K562 (cell line): ENCODE data around the gene ZNF366. TPM values are rescaled to one million over a fixed set of nuclear protein-coding genes. Genes with fewer than 3 reads are reported as not detected.

Source experiments
- ATAC-seq: fragments of 200-7000 bp; cut with Tn5 transposase; 3 replicates; pipeline ENCODE4 v1.9.1; 2020; ENCODE audit warnings: moderate library complexity
- BruUV-seq: library from RNA; stranded (reverse); fragments of 400-500 nt; replicated peaks from 2 replicates; lab custom pipeline; 2021; lab: Mats Ljungman, UMichigan
- CTCF ChIA-PET: fragments of 300-600 bp; formaldehyde crosslinking; extraction: SDS; loops from one replicate; lab custom pipeline; 2021; ENCODE audit warnings: low intra/inter-chr PET ratio; lab: Yijun Ruan, JAX
- POLR2A ChIA-PET: fragments of 300-600, 350-650 bp; sonication (Branson Sonifier 250); formaldehyde crosslinking; extraction: SDS; loops from one replicate; lab custom pipeline; 2021; ENCODE audit warnings: antibody characterized with exemption, inconsistent platforms; lab: Yijun Ruan, JAX
- DNase-seq, 4 experiments: peaks; one replicate each; pipeline versions ENCODE4 v3.0.0 to v3.0.0-alpha.2; 2011 to 2018; ENCODE audit warnings: low spot score in 3 of 4, mixed read lengths in 3 of 4; ENCODE audit errors: extremely low read depth in 1 of 4
- FAIRE-seq: peaks from 2 replicates; lab custom pipeline; 2011; peaks lifted over from hg19 to GRCh38; lab: Jason Lieb, UNC
- H2AFZ ChIP-seq: 2 replicates; pipeline ENCODE4 v1.6.0; 2011; ENCODE audit warnings: low read depth, low read length, control low read depth, inconsistent platforms
- H3K27ac ChIP-seq: fragments of 200-600 bp; 3 replicates; pipeline ENCODE4 v1.8.0; 2011; ENCODE audit warnings: low read depth, mild to moderate bottlenecking, control low read depth, inconsistent platforms, low read length, moderate library complexity, mixed read lengths; ENCODE audit errors: extremely low read depth
- H3K27me3 ChIP-seq, 2 experiments: fragments of 300-600 bp in 1 of 2; 2 replicates in 1 of 2; 3 replicates in 1 of 2; pipeline versions ENCODE4 v1.6.0 to v1.8.0; 2011; ENCODE audit warnings: inconsistent platforms in 2 of 2, low read length in 2 of 2, mild to moderate bottlenecking in 1 of 2, mixed read lengths in 1 of 2, moderate library complexity in 1 of 2; ENCODE audit not compliant: control insufficient read depth in 2 of 2, insufficient read depth in 2 of 2
- H3K36me3 ChIP-seq: fragments of 300-600 bp; 3 replicates; pipeline ENCODE4 v1.8.0; 2011; ENCODE audit warnings: mild to moderate bottlenecking, low read length, inconsistent platforms; ENCODE audit not compliant: control insufficient read depth, insufficient read depth
- H3K4me1 ChIP-seq, 2 experiments: fragments of 200-600 bp in 1 of 2; replicated peaks in 1 of 2; 2 replicates in 1 of 2; 3 replicates in 1 of 2; pipeline versions ENCODE4 v1.5.1 to v1.8.0; 2011; ENCODE audit warnings: inconsistent platforms in 2 of 2, low read length in 2 of 2, mild to moderate bottlenecking in 1 of 2, mixed read lengths in 1 of 2, moderate library complexity in 1 of 2; ENCODE audit not compliant: control insufficient read depth in 2 of 2, insufficient read depth in 2 of 2
- H3K4me2 ChIP-seq: 2 replicates; pipeline ENCODE4 v1.6.1; 2011; ENCODE audit warnings: low read length, control low read depth, inconsistent platforms, mixed read lengths; ENCODE audit not compliant: insufficient read depth
- H3K4me3 ChIP-seq: fragments of 200-600 bp; sonication (generic), shearing (Covaris generic); 2 replicates; pipeline ENCODE4 v1.5.1; 2016; ENCODE audit warnings: control low read depth, inconsistent platforms
- H3K79me2 ChIP-seq: fragments of 200-600 bp; 3 replicates; pipeline ENCODE4 v1.8.0; 2011; ENCODE audit warnings: low read length, inconsistent platforms; ENCODE audit not compliant: control insufficient read depth, insufficient read depth
- H3K9ac ChIP-seq, 2 experiments: 2 replicates each; pipeline versions ENCODE4 v1.6.0 to v1.6.1; 2011; ENCODE audit warnings: low read depth in 2 of 2, low read length in 2 of 2, control low read depth in 1 of 2, inconsistent platforms in 1 of 2, mild to moderate bottlenecking in 1 of 2, mixed read lengths in 1 of 2; ENCODE audit not compliant: insufficient read depth in 1 of 2
- H3K9me1 ChIP-seq: one replicate; pipeline ENCODE4 v1.6.0; 2011; ENCODE audit warnings: inconsistent platforms, mild to moderate bottlenecking, low read length, moderate library complexity; ENCODE audit not compliant: control insufficient read depth, insufficient read depth
- H3K9me3 ChIP-seq: replicated peaks from 2 replicates; pipeline ENCODE4 v1.5.1; 2011; ENCODE audit warnings: low read depth, low read length, inconsistent platforms; ENCODE audit not compliant: control insufficient read depth, insufficient read depth
- H4K20me1 ChIP-seq: replicated peaks from 2 replicates; pipeline ENCODE4 v1.6.1; 2011; ENCODE audit warnings: low read length, inconsistent platforms, mixed read lengths; ENCODE audit not compliant: control insufficient read depth, insufficient read depth
- CHD7 ChIP-seq: fragments of 200-600 bp; sonication (generic); IDR thresholded peaks from one replicate; pipeline ENCODE4 v1.6.1; 2012; ENCODE audit warnings: mild to moderate bottlenecking, low read depth, low read length, inconsistent platforms
- GABPA ChIP-seq: fragments of 200-800 bp; sonication (Bioruptor generic); conservative IDR thresholded peaks from 2 replicates; pipeline ENCODE4 v1.6.1; 2016; ENCODE audit warnings: low read depth, missing genetic modification characterization, missing compliant biosample characterization
- MAX ChIP-seq: sonication (generic); formaldehyde crosslinking; IDR thresholded peaks from 2 replicates; pipeline ENCODE4 v1.9.0; 2022; ENCODE audit warnings: mild to moderate bottlenecking, missing genetic modification reagents
- ZFX ChIP-seq: sonication (generic); formaldehyde crosslinking; IDR thresholded peaks from 2 replicates; pipeline ENCODE4 v1.8.0; 2022; ENCODE audit warnings: mild to moderate bottlenecking, missing genetic modification reagents, moderate library complexity
- WGBS: fragments of 100-300 bp; shearing (Covaris generic); methylation state at CpG from one replicate; pipeline ENCODE4 v1.1.6; 2016; ENCODE audit warnings: low coverage, mixed read lengths; ENCODE audit not compliant: insufficient coverage; ENCODE audit errors: missing lambda C conversion rate; 5-methylcytosine and 5-hydroxymethylcytosine counted together
- in situ Hi-C: fragments of 300-500 bp; cut with MboI; formaldehyde crosslinking; loops from 4 replicates; pipeline ENCODE4 v1.15.0; 2018; ENCODE audit warnings: inconsistent platforms, mixed read lengths
- intact Hi-C: fragments of 100-400 bp; cut with micrococcal nuclease; formaldehyde crosslinking; loops from 2 replicates; pipeline ENCODE4 v1.14.2; 2022
- polyA plus RNA-seq, 8 experiments: library from polyadenylated mRNA; depleted of rRNA in 4 of 8; stranded (reverse) in 5 of 8; unstranded in 3 of 8; fragments of >200 nt; fragmentation: Nextera tagmentation in 2 of 8; fragmentation: Illumina TruSeq in 1 of 8; extraction: Ambion mirVana in 2 of 8; extraction: Trizol in 1 of 8; gene quantifications; 2 replicates each; pipeline versions ENCODE4 v1.2.1 to v1.2.3, GENCODE V29; 2011 to 2014; ENCODE audit warnings: inconsistent platforms in 1 of 8, missing spikeins in 1 of 8
- total RNA-seq, 7 experiments: library from RNA; depleted of rRNA in 6 of 7; stranded (reverse); fragments of >200 nt in 6 of 7; fragmentation: Illumina TruSeq in 2 of 7; extraction: Trizol in 2 of 7; gene quantifications; 2 replicates each; pipeline versions ENCODE4 v1.2.1 to v1.2.3, GENCODE V29; 2011 to 2021; ENCODE audit warnings: low replicate concordance in 1 of 7
- TF ChIP-seq, protein P1 (sequence below): IDR thresholded peaks from 2 replicates; pipeline ENCODE4 v1.6.1; 2016; ENCODE audit warnings: missing genetic modification characterization, missing compliant biosample characterization

Gene ZNF366
- total and polyA plus RNA-seq, 9 of the 15 experiments (the other 6 are each of a cell fraction or from before 2014, with no cell fraction given): not detected

- no peak overlapping the region for H2AFZ ChIP-seq
- no peaks in the 10 kb centered on the region for H3K79me2 ChIP-seq
- ATAC-seq (no peak), FAIRE-seq (no peak), DNase-seq (no peak)
- H3K4me1 ChIP-seq: peaks cover 0 to 17% of the 10 kb centered on the region in 2 experiments; a peak in 2 of 5 replicates
- in situ Hi-C loops: no loop called here
- H3K27ac ChIP-seq: no peak overlapping the region
- H3K4me2 ChIP-seq: no peak overlapping the region
- no peaks in the 10 kb centered on the region for H3K36me3 ChIP-seq
- H3K27me3 ChIP-seq: no peaks in the 10 kb centered on the region
- no TSS peak for BruUV-seq
- no peaks in the 10 kb centered on the region for H3K9me3 ChIP-seq
- no peaks in the 10 kb centered on the region for H4K20me1 ChIP-seq
- no peaks in the 10 kb centered on the region for H3K9me1 ChIP-seq
- TF ChIP-seq, protein P1, sequence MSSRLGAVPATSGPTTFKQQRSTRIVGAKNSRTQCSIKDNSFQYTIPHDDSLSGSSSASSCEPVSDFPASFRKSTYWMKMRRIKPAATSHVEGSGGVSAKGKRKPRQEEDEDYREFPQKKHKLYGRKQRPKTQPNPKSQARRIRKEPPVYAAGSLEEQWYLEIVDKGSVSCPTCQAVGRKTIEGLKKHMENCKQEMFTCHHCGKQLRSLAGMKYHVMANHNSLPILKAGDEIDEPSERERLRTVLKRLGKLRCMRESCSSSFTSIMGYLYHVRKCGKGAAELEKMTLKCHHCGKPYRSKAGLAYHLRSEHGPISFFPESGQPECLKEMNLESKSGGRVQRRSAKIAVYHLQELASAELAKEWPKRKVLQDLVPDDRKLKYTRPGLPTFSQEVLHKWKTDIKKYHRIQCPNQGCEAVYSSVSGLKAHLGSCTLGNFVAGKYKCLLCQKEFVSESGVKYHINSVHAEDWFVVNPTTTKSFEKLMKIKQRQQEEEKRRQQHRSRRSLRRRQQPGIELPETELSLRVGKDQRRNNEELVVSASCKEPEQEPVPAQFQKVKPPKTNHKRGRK (tag): no peak
- no peak for TF ChIP-seq CHD7
- no peak for TF ChIP-seq GABPA
- no peak for TF ChIP-seq ZFX (CRISPR knock-in tag)
- no peak for TF ChIP-seq MAX (CRISPR knock-in tag)
- H3K9ac ChIP-seq: no peak overlapping the region
- ChIA-PET CTCF (no interaction called here), POLR2A (interaction anchor here (0.8 to 1.5 kb wide), 2 partner anchors 13 to 217 kb away, joined by 3 to 5 read pairs; no protein-coding TSS in a partner anchor)
- 26% methylated on average over 3 of the region's 3 CpGs for WGBS
- H3K4me3 ChIP-seq: no peak overlapping the region
- intact Hi-C loops: no loop called here
These were observed 30.5 kb downstream of the ZNF366 start for GRCh38 chr5:72476721-72477120.
